Measurements from ENCODE around the gene C17orf100.

DNA sequence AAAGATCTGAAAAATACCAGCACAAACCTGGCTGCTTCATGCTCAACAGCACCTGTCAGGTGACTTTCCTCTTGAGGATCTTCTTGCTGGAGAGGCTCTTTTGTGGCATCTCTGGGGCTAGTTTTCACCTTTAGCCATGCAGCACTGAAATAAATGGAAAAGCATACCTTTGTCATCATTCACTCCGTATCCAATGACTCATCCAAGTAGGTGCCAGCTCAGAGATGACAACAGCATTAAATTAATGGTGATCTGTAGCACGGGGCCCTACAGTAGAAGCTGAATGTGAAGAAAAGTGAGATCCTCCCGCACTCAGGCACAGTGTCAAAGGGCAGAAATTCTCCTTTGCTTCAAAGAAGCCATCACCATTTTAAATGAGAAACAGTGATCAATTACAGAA, 43.2 kb upstream of the C17orf100 start:
- TF ChIP-seq CTCF (IDR thresholded peaks at IDR 0.05; ENCODE audit: insufficient read depth, low read length, poor library complexity, severe bottlenecking) (no peak), EZH2phosphoT487 (conservative IDR thresholded peaks at IDR 0.05; ENCODE audit: low read length) (no peak)
